Right atrium auricular region (tissue), 2 donors: Measurements from ENCODE around the gene RRM1. TPM values are rescaled to one million over a fixed set of nuclear protein-coding genes. Genes with fewer than 3 reads are reported as not detected.

ENCODE experiments used
- DNase-seq: peaks from one replicate; pipeline ENCODE4 v3.0.0-alpha.2; 2019; ENCODE audit warnings: low spot score
- H3K27ac ChIP-seq, 2 donors: fragments of 200-600 bp; sonication (generic); 1 replicate in 1 of 2; 2 replicates in 1 of 2; pipeline ENCODE4 v1.5.1; 2016 to 2019
- H3K27me3 ChIP-seq, 2 donors: fragments of 200-600 bp; sonication (generic); one replicate each; pipeline versions ENCODE4 v1.5.1 to v1.6.0; 2017 to 2019
- H3K36me3 ChIP-seq: fragments of 200-600 bp; sonication (generic); one replicate; pipeline ENCODE4 v1.5.1; 2016
- H3K4me1 ChIP-seq, 2 donors: fragments of 200-600 bp; sonication (generic); one replicate each; pipeline versions ENCODE4 v1.5.1 to v1.6.0; 2017 to 2019
- H3K4me3 ChIP-seq, 2 donors: fragments of 200-600 bp; sonication (generic); 1 replicate in 1 of 2; 2 replicates in 1 of 2; pipeline ENCODE4 v1.5.1; 2017 to 2019; ENCODE audit warnings: mild to moderate bottlenecking in 1 of 2, moderate library complexity in 1 of 2
- H3K9me3 ChIP-seq, 2 donors: fragments of 200-600 bp; sonication (generic); one replicate each; pipeline ENCODE4 v1.5.1; 2019
- CTCF ChIP-seq, 2 donors: fragments of 200-600 bp; sonication (generic); IDR thresholded peaks; one replicate each; pipeline ENCODE4 v1.5.1; 2019; ENCODE audit warnings: antibody characterized with exemption in 2 of 2
- total RNA-seq, 2 donors: library from RNA; depleted of rRNA; stranded (reverse); fragments of >200 nt; gene quantifications; one replicate each; pipeline ENCODE4 v1.1.0, GENCODE V29; 2016

The RRM1 gene
- total RNA-seq, 2 donors from 2014 or later: 18.3 to 26.7 TPM

GRCh38 chr11:4103269-4103668, 8.7 kb downstream of the RRM1 start:
- Histone ChIP-seq H3K4me1 (no peaks in the 10 kb centered on the region), H3K27me3 (no peaks in the 10 kb centered on the region), H3K27ac (no peak overlapping the region), H3K36me3 (peaks cover 17% of the 10 kb centered on the region), H3K4me3 (no peak overlapping the region), H3K9me3 (no peaks in the 10 kb centered on the region)
- no peak for TF ChIP-seq CTCF (IDR thresholded peaks at IDR 0.05)
- no peak for DNase-seq

DNA sequence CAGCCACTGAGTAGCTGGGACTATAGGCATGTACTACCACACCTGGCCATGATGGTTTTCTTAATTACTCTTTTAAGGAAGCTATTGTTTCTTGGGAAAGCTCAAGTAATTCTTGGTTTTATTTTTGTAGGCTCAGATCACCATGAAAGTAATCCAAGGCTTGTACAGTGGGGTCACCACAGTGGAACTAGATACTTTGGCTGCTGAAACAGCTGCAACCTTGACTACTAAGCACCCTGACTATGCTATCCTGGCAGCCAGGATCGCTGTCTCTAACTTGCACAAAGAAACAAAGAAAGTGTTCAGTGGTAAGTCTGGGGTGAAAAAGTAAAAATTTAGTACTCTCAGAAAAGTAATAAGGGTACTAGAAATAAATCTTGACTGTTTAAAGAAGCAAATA, 11.3 kb downstream of the RRM1 start:
- no peak for TF ChIP-seq CTCF (IDR thresholded peaks at IDR 0.05)
- Histone ChIP-seq H3K36me3 (peaks cover 17% of the 10 kb centered on the region), H3K27me3 (no peaks in the 10 kb centered on the region), H3K9me3 (no peaks in the 10 kb centered on the region), H3K4me1 (no peaks in the 10 kb centered on the region), H3K27ac (no peak overlapping the region), H3K4me3 (no peak overlapping the region)
- no peak for DNase-seq

GRCh38 chr11:4111834-4112233, 17.2 kb downstream of the RRM1 start:
- H3K4me1 ChIP-seq: no peaks in the 10 kb centered on the region
- H3K4me3 ChIP-seq: no peak overlapping the region
- no peak for TF ChIP-seq CTCF (IDR thresholded peaks at IDR 0.05)
- DNase-seq: no peak
- no peaks in the 10 kb centered on the region for H3K9me3 ChIP-seq
- peaks cover 43% of the 10 kb centered on the region for H3K36me3 ChIP-seq
- H3K27ac ChIP-seq: no peak overlapping the region
- H3K27me3 ChIP-seq: no peaks in the 10 kb centered on the region

- H3K36me3 ChIP-seq: peaks cover 45% of the 10 kb centered on the region
- no peak for DNase-seq
- no peaks in the 10 kb centered on the region for H3K27me3 ChIP-seq
- H3K27ac ChIP-seq: no peak overlapping the region
- TF ChIP-seq CTCF (IDR thresholded peaks at IDR 0.05): no peak
- H3K9me3 ChIP-seq: no peaks in the 10 kb centered on the region
- no peak overlapping the region for H3K4me3 ChIP-seq
- no peaks in the 10 kb centered on the region for H3K4me1 ChIP-seq
Measured at GRCh38 chr11:4115128-4115527, 20.5 kb downstream of the RRM1 start.

- no peaks in the 10 kb centered on the region for H3K27me3 ChIP-seq
- no peak for TF ChIP-seq CTCF (IDR thresholded peaks at IDR 0.05)
- H3K36me3 ChIP-seq: peaks cover 52% of the 10 kb centered on the region
- H3K4me3 ChIP-seq: no peak overlapping the region
- no peaks in the 10 kb centered on the region for H3K9me3 ChIP-seq
- no peak for DNase-seq
- no peak overlapping the region for H3K27ac ChIP-seq
- no peaks in the 10 kb centered on the region for H3K4me1 ChIP-seq
Measured at GRCh38 chr11:4118107-4118506, 23.5 kb downstream of the RRM1 start.

DNA sequence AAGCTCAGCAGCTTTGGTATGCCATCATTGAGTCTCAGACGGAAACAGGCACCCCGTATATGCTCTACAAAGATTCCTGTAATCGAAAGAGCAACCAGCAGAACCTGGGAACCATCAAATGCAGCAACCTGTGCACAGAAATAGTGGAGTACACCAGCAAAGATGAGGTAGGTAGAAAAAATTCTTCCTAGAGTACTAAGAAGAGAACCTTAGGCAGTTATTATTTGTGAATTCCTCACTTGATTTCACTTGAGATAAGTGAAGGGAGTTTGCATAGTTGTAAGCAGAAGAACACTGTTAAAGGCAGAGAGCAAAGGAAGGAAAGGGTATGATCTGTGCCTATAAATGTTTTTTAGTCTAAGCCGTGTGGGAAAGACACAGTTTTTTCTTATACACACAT, 28.6 kb downstream of the RRM1 start:
- no peak for DNase-seq
- no peak for TF ChIP-seq CTCF (IDR thresholded peaks at IDR 0.05)
- no peak overlapping the region for H3K27ac ChIP-seq
- H3K4me1 ChIP-seq: no peaks in the 10 kb centered on the region
- peaks cover 78% of the 10 kb centered on the region for H3K36me3 ChIP-seq
- H3K27me3 ChIP-seq: no peaks in the 10 kb centered on the region
- H3K9me3 ChIP-seq: no peaks in the 10 kb centered on the region
- H3K4me3 ChIP-seq: no peak overlapping the region
